Thymus (tissue), 11 donors: Measurements from ENCODE around the gene ATP13A3. TPM values are rescaled to one million over a fixed set of nuclear protein-coding genes. Genes with fewer than 3 reads are reported as not detected.

Experiments
- DNase-seq, 9 donors: peaks; one replicate each; pipeline ENCODE4 v3.0.0-alpha.2; 2013; ENCODE audit warnings: low spot score in 9 of 9, low read depth in 6 of 9, missing footprints in 1 of 9
- H3K27ac ChIP-seq, 2 donors: one replicate each; pipeline ENCODE4 v1.5.1; 2013; ENCODE audit warnings: control low read depth in 1 of 2, low read depth in 1 of 2, low read length in 1 of 2, mild to moderate bottlenecking in 1 of 2, moderate library complexity in 1 of 2
- H3K27me3 ChIP-seq, 2 donors: one replicate each; pipeline ENCODE4 v1.5.1; 2013; ENCODE audit warnings: low read length in 1 of 2; ENCODE audit not compliant: control insufficient read depth in 2 of 2, insufficient read depth in 1 of 2
- H3K36me3 ChIP-seq, 2 donors: one replicate each; pipeline ENCODE4 v1.5.1; 2013; ENCODE audit warnings: low read length in 1 of 2, mild to moderate bottlenecking in 1 of 2, moderate library complexity in 1 of 2; ENCODE audit not compliant: control insufficient read depth in 2 of 2, insufficient read depth in 2 of 2
- H3K4me1 ChIP-seq, 2 donors: one replicate each; pipeline ENCODE4 v1.5.1; 2013; ENCODE audit warnings: low read length in 2 of 2; ENCODE audit not compliant: control insufficient read depth in 2 of 2, insufficient read depth in 2 of 2
- H3K4me3 ChIP-seq, 2 donors: one replicate each; pipeline ENCODE4 v1.5.1; 2013; ENCODE audit warnings: low read length in 2 of 2, control low read depth in 1 of 2, mild to moderate bottlenecking in 1 of 2
- H3K9me3 ChIP-seq, 2 donors: one replicate each; pipeline ENCODE4 v1.5.1; 2013; ENCODE audit warnings: low read length in 1 of 2, mild to moderate bottlenecking in 1 of 2; ENCODE audit not compliant: control insufficient read depth in 2 of 2, insufficient read depth in 1 of 2
- WGBS: extraction: QIAGEN DNeasy Blood & Tissue Kit; methylation state at CpG from one replicate; pipeline ENCODE4 v1.1.7; 2013; 5-methylcytosine and 5-hydroxymethylcytosine counted together
- polyA plus RNA-seq: library from polyadenylated mRNA; stranded (reverse); fragments of 200-250 nt; gene quantifications from one replicate; pipeline ENCODE4 v1.2.3, GENCODE V29; 2013
- total RNA-seq: library from RNA; stranded (reverse); fragments of 120-200 nt; gene quantifications from one replicate; pipeline ENCODE4 v1.2.4, GENCODE V29; 2013
- donor health status: healthy.

The ATP13A3 gene
- total and polyA plus RNA-seq, 2 donors, result 18.9 to 40.1 TPM

DNA sequence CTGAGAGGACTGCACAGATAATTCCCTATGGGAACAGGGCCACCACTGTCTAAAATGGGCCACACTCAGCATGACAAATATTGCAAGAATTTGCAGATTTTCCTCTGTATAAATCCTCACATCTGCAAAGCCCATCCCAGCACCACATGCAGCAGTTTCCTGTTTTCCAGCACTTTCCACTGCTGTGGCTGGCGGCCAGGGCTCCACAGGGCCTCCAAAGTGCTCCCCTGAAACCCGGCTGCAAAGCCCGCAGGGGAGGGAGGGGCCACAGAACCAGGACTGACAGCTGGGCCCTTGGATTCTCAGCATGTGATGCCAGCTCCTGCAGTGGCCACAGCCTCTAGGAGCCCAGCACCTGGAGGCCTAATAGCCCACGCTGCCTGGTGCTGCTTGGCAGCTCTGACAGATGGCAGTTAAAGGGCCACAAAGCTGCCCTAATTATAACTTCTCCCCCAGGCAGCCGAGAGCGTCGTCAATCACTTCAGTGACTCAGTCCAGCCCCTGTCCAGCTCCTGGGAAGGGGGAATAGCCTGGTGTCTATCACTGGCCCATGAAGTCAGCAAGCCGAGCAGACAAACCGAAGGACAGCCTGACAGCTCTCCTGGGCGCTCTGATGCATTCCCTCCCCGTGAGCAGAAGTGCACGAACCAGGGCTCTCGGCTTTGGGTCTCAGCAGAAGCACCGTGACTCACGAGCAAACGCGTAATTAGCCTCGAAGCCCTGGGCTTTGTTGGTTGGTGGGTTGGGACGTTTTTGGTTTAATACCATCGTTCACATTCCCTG, 122.0 kb downstream of the ATP13A3 start:
- no peak for DNase-seq
- Histone ChIP-seq H3K27me3 (peaks cover 0 to 44% of the 10 kb centered on the region in 2 donors), H3K36me3 (no peaks in the 10 kb centered on the region), H3K4me3 (no peak overlapping the region), H3K4me1 (peaks cover 0 to 9% of the 10 kb centered on the region in 2 donors), H3K9me3 (peaks cover 1 to 7% of the 10 kb centered on the region in 2 donors), H3K27ac (no peak overlapping the region)
- 87% methylated on average over 20 of the region's 20 CpGs for WGBS

DNA sequence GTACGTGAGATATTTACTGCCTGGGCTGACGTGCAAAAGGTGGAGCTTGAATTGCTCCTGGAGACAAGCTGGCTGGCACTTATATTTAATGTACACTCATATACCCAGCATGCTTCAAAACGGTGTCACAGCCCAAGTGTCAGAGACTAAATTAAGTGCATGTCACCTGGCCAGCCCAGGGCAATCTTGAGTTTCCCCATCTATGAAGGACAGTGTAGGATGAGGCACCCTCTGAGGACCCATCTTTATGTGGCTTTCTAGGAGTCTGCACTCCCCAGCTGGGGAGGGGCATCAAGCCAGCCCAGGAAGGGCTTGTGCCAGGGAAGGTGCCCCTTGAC, 122.5 kb downstream of the ATP13A3 start:
- no peak overlapping the region for H3K4me3 ChIP-seq
- peaks cover 0 to 39% of the 10 kb centered on the region in 2 donors for H3K27me3 ChIP-seq
- DNase-seq, result no peak
- peaks cover 1 to 7% of the 10 kb centered on the region in 2 donors for H3K9me3 ChIP-seq
- peaks cover 0 to 9% of the 10 kb centered on the region in 2 donors for H3K4me1 ChIP-seq
- no peaks in the 10 kb centered on the region for H3K36me3 ChIP-seq
- WGBS, result 93% methylated on average over 3 of the region's 3 CpGs
- no peak overlapping the region for H3K27ac ChIP-seq

GRCh38 chr3:194360568-194360967, 126.2 kb downstream of the ATP13A3 start:
- peaks cover 0 to 4% of the 10 kb centered on the region in 2 donors for H3K9me3 ChIP-seq
- H3K4me1 ChIP-seq, result no peaks in the 10 kb centered on the region
- peaks cover 0 to 27% of the 10 kb centered on the region in 2 donors for H3K27me3 ChIP-seq
- no peak overlapping the region for H3K27ac ChIP-seq
- H3K36me3 ChIP-seq, result no peaks in the 10 kb centered on the region
- H3K4me3 ChIP-seq, result no peak overlapping the region
- DNase-seq, result no peak
- WGBS, result 93% methylated on average over 18 of the region's 18 CpGs

DNA sequence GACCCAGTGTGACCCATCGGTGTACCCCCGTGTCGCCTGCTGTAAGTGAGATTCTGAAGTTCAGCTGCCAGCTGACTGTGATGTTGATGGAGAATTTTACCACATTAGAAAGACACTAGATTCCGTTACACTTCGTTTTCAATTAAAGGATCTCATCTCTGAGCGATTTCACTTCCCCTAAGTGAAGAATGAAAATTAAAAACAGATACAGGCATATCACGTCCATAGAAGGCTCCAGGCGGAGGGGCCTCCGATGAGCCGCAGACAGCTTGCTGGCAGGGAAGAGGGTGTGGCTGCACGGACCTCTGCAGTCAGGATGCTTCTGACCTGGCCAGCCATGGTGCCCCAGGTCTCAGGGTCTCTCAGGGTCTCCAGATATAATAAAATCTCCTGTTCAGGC, 129.1 kb downstream of the ATP13A3 start:
- DNase-seq, result no peak
- WGBS, result 91% methylated on average over 11 of the region's 11 CpGs
- H3K27ac ChIP-seq, result no peak overlapping the region
- H3K4me3 ChIP-seq, result no peak overlapping the region
- peaks cover 0 to 4% of the 10 kb centered on the region in 2 donors for H3K9me3 ChIP-seq
- H3K4me1 ChIP-seq, result peaks cover 0 to 3% of the 10 kb centered on the region in 2 donors
- peaks cover 0 to 18% of the 10 kb centered on the region in 2 donors for H3K27me3 ChIP-seq
- H3K36me3 ChIP-seq, result no peaks in the 10 kb centered on the region

DNA sequence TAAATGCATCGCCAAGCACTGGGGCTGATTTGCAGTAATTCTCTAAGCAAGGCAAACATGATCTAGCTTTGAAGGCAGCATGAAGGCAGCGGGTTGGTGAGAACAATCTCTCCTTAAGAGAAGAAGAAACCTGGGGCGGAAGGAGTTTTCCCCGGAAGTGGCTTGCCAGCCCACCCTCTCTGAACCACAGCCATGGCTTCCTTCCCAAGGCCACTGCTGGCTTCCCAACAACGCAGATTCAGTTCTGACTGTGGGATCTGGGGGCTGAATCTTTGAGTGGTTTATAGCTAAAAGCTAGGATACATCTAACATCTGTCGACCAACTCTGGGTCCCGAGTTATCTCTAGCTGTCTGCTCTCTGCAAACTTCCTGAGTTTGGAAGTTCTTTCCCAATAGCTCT, 131.4 kb downstream of the ATP13A3 start:
- peaks cover 0 to 14% of the 10 kb centered on the region in 2 donors for H3K27me3 ChIP-seq
- H3K36me3 ChIP-seq, result no peaks in the 10 kb centered on the region
- H3K4me1 ChIP-seq, result peaks cover 0 to 3% of the 10 kb centered on the region in 2 donors
- DNase-seq, result no peak
- no peak overlapping the region for H3K4me3 ChIP-seq
- 78% methylated on average over 7 of the region's 7 CpGs for WGBS
- H3K27ac ChIP-seq, result no peak overlapping the region
- no peaks in the 10 kb centered on the region for H3K9me3 ChIP-seq

DNA sequence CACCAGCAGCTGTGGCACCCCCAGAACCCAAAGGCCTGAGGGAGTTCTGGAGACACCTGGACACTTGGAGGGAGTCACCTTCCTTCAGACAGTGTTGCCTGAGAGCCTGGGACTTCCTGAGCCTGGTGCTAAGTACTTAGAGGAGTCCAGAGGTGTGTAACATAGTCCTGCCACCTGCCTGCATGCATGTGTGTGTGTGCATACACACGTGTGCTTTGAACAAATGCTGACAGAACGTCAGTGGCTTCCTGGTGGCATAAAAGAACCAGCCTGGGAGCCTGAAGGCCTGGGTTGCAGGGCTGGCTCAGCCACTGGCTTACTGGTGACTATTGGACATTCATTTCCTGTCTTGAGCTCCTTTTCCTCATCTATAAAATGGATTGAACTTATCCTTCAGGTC, 132.5 kb downstream of the ATP13A3 start:
- 71% methylated on average over 2 of the region's 2 CpGs for WGBS
- peaks cover 0 to 3% of the 10 kb centered on the region in 2 donors for H3K4me1 ChIP-seq
- no peaks in the 10 kb centered on the region for H3K9me3 ChIP-seq
- H3K4me3 ChIP-seq, result no peak overlapping the region
- no peak overlapping the region for H3K27ac ChIP-seq
- H3K36me3 ChIP-seq, result no peaks in the 10 kb centered on the region
- no peak for DNase-seq
- peaks cover 0 to 12% of the 10 kb centered on the region in 2 donors for H3K27me3 ChIP-seq

Other genes with a start within 250 kb of the ATP13A3 start
- gene CPN2, start 135.7 kb downstream of the ATP13A3 start, total RNA-seq, result 0.05 TPM
- 0.07 TPM for gene CPN2, start 135.7 kb downstream of the ATP13A3 start, polyA plus RNA-seq
- gene LRRC15, start 117.3 kb downstream of the ATP13A3 start, total RNA-seq, result 0.33 TPM
- gene LRRC15, start 117.3 kb downstream of the ATP13A3 start, polyA plus RNA-seq, result 0.55 TPM
- gene GP5, start 87.7 kb downstream of the ATP13A3 start, total RNA-seq, result 0.14 TPM
- 0.64 TPM for gene GP5, start 87.7 kb downstream of the ATP13A3 start, polyA plus RNA-seq
- 2.4 TPM for gene TMEM44, start 146.4 kb upstream of the ATP13A3 start, total RNA-seq
- gene TMEM44, start 146.4 kb upstream of the ATP13A3 start, polyA plus RNA-seq, result 7.1 TPM
- 29.5 TPM for gene LSG1, start 185.2 kb upstream of the ATP13A3 start, total RNA-seq
- 21.7 TPM for gene LSG1, start 185.2 kb upstream of the ATP13A3 start, polyA plus RNA-seq
- 3.7 TPM for gene FAM43A, start 198.9 kb upstream of the ATP13A3 start, total RNA-seq
- 6.2 TPM for gene FAM43A, start 198.9 kb upstream of the ATP13A3 start, polyA plus RNA-seq